Large intestine (tissue), 3 donors: ENCODE measurements around the gene PRDM2. TPM values are rescaled to one million over a fixed set of nuclear protein-coding genes. Genes with fewer than 3 reads are reported as not detected.

Experiments
- DNase-seq, 2 donors: peaks; one replicate each; pipeline versions ENCODE4 v3.0.0 to v3.0.0-alpha.2; 2013
- H3K27ac ChIP-seq: one replicate; pipeline ENCODE4 v1.5.1; 2013; ENCODE audit warnings: low read length
- H3K27me3 ChIP-seq: 2 replicates; pipeline ENCODE4 v1.6.1; 2013; ENCODE audit warnings: low read length; ENCODE audit not compliant: control insufficient read depth, insufficient read depth
- H3K36me3 ChIP-seq: 2 replicates; pipeline ENCODE4 v1.6.1; 2013; ENCODE audit warnings: low read length; ENCODE audit not compliant: control insufficient read depth, insufficient read depth
- H3K4me1 ChIP-seq: one replicate; pipeline ENCODE4 v1.6.1; 2013; ENCODE audit warnings: low read length; ENCODE audit not compliant: control insufficient read depth, insufficient read depth
- H3K4me3 ChIP-seq: one replicate; pipeline ENCODE4 v1.5.1; 2013; ENCODE audit warnings: low read length
- H3K9me3 ChIP-seq: one replicate; pipeline ENCODE4 v1.6.1; 2013; ENCODE audit warnings: mild to moderate bottlenecking, low read depth, low read length, moderate library complexity; ENCODE audit not compliant: control insufficient read depth
- WGBS: methylation state at CpG from one replicate; pipeline ENCODE4 v1.1.5; 2013; ENCODE audit warnings: low lambda C conversion rate; ENCODE audit not compliant: insufficient coverage; 5-methylcytosine and 5-hydroxymethylcytosine counted together
- polyA plus RNA-seq: library from polyadenylated mRNA; unstranded; fragments of 120-200 nt; gene quantifications from one replicate; pipeline ENCODE4 v1.2.1, GENCODE V29; 2013

PRDM2 gene
- polyA plus RNA-seq, 1 donor = 26.0 TPM

DNA sequence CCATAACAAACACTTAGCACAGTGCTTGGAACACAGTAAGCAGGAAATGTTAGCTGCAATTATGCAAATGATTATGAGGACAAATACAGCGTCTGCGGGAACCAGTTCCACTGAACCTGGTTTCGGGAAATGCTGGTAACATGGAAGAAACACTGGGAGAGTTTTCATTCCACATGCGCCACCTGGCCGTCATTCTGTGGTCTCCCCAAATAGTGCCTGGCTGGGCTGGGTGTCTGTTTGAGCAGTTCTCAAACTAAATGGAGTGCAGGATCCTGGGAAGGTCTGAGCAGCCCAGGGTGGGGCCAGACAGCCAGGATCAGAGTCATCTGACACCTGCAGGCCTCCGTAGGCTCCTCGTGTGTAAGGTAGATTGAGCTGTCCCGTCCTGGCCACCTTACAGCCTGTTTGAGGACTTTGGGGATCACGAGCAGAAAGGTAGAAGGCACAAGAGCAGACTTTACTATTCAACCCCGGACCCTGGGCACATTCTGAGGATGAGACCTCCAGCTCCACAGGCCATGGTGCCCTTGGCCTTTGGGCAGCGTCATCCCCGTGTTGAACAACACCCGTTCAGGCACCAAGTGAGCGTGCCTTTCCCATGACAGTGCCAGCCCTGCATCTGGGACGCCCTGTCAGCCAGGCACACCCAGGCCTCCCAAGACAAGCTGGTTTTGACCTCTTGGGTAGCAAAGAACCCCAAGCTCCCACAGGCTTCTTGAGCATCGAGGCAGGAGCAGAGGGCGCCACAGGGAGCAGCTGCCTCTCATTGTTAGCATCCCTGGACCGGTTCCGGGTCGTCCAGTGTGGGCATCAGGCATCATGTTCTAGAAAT is 101.9 kb downstream of the PRDM2 start:
- no peaks in the 10 kb centered on the region for H3K36me3 ChIP-seq
- H3K9me3 ChIP-seq = no peaks in the 10 kb centered on the region
- H3K4me3 ChIP-seq = no peak overlapping the region
- no CpG with 5 or more reads among the region's 20 CpGs for WGBS
- peaks cover 3% of the 10 kb centered on the region for H3K4me1 ChIP-seq
- DNase-seq = no peak
- H3K27ac ChIP-seq = no peak overlapping the region
- no peaks in the 10 kb centered on the region for H3K27me3 ChIP-seq

DNA sequence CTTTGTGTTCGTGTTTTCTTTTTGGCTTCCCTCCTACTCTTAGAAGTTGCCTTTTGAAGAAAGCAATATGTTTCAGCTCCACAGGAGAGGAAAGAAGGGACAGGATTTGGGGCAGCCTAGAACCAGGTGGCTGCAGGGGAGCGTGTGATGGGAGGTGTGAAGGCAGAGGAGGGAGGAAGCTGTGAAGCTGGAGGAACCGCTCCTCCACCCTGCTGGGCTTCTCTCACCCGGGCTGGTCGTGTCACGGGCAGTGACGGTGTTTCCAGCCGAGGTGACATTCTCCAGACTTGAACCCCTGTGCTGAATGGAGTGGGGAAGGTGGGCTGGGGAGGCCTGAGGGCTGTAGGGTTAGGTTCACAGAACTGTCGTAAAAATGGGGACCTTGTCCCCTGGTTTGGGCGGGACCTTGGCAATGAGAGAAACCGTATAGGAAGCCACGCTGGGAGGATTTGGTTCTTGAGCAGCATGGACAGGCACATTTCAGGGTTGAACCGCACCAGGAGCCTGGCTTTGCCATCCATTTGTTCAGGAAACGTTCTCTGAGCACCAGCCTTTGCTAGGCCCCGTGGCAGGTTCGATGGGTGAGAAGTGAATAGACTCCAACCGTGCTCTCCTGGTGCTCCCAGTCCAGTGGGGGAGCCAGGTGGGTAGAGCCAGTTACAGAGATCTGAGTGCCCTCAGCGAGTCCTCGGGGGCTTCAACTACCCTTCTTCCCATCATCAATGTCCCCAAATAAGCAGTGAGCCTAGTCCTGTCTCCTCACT is 103.0 kb downstream of the PRDM2 start:
- Histone ChIP-seq H3K27ac (no peak overlapping the region), H3K9me3 (no peaks in the 10 kb centered on the region), H3K4me3 (no peak overlapping the region), H3K36me3 (no peaks in the 10 kb centered on the region), H3K4me1 (peaks cover 3% of the 10 kb centered on the region), H3K27me3 (no peaks in the 10 kb centered on the region)
- DNase-seq = no peak
- WGBS = 100% methylated on average over 1 of the region's 19 CpGs

DNA sequence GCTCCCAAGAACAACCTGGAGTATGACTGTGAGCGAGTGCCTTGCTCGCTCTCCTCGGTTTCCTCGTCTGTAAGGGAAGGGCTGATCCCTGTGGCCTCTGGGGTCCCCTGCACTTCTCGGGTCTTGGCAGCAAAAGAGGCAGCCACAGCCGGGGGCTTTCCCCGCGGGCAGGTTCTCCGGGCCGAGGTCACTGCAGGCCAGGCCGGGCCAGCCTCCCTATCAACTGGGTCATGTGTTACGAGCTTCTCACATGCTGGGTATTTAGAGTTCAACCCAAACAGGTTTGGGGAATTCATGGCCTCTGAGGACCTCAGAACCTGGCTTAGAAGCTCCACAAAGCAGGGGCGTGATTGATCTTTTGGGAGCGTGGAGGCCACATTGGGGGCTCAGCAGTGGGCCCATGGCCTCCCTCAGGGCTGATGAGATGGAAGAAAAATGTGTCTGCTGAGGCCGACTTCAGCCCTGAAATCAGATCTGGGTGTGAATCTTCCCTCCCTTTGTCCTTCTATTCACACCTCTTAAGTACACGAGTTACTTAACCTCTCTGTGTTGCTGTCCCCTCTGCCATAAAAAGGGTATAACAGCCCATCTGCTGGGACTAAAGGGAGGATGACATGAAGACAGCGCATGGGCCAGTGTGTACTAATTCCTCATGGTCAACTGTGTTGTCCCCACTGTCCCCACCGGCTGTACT is 103.7 kb downstream of the PRDM2 start:
- peaks cover 3% of the 10 kb centered on the region for H3K4me1 ChIP-seq
- H3K9me3 ChIP-seq = no peaks in the 10 kb centered on the region
- no peak overlapping the region for H3K27ac ChIP-seq
- no peak overlapping the region for H3K4me3 ChIP-seq
- DNase-seq = no peak
- no peaks in the 10 kb centered on the region for H3K27me3 ChIP-seq
- no CpG with 5 or more reads among the region's 18 CpGs for WGBS
- H3K36me3 ChIP-seq = no peaks in the 10 kb centered on the region

GRCh38 chr1:13804240-13804633 is 104.2 kb downstream of the PRDM2 start:
- no CpG with 5 or more reads among the region's 11 CpGs for WGBS
- H3K27me3 ChIP-seq = no peaks in the 10 kb centered on the region

GRCh38 chr1:13805431-13805830 is 105.4 kb downstream of the PRDM2 start:
- DNase-seq = no peak

More at GRCh38 chr1:13804240-13804633, 104.2 kb downstream of the PRDM2 start:
- Histone ChIP-seq H3K4me3 (no peak overlapping the region), H3K27ac (no peak overlapping the region), H3K36me3 (no peaks in the 10 kb centered on the region), H3K9me3 (no peaks in the 10 kb centered on the region), H3K4me1 (peaks cover 3% of the 10 kb centered on the region)
- DNase-seq = no peak

DNA sequence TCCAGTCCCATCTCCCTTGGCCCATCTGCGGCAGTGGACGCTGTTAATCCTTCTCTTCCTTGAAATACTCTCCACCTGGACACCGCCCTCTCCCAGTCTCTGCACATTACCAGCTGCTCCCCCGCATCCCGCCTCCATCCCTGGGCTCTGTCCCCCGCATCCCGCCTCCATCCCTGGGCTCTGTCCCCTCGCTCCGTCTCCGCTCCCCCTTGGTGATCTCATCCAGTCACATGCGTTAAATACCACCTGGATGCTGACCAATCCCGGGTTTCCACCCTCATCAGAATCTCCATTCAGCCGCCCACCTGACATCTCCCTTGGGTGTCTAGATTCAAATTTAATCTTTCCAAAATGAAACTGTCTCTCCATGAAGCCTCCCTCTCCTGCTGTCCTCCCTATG is 106.1 kb downstream of the PRDM2 start:
- Histone ChIP-seq H3K27ac (no peak overlapping the region), H3K36me3 (no peaks in the 10 kb centered on the region), H3K9me3 (no peaks in the 10 kb centered on the region), H3K27me3 (no peaks in the 10 kb centered on the region), H3K4me1 (no peaks in the 10 kb centered on the region), H3K4me3 (no peak overlapping the region)
- no peak for DNase-seq
- 100% methylated on average over 5 of the region's 13 CpGs for WGBS

More at GRCh38 chr1:13805431-13805830, 105.4 kb downstream of the PRDM2 start:
- no peaks in the 10 kb centered on the region for H3K9me3 ChIP-seq
- H3K4me3 ChIP-seq = no peak overlapping the region
- no peaks in the 10 kb centered on the region for H3K36me3 ChIP-seq
- no peaks in the 10 kb centered on the region for H3K4me1 ChIP-seq
- WGBS = no CpG with 5 or more reads among the region's 5 CpGs
- H3K27me3 ChIP-seq = no peaks in the 10 kb centered on the region
- H3K27ac ChIP-seq = no peak overlapping the region

- Histone ChIP-seq H3K27me3 (no peaks in the 10 kb centered on the region), H3K9me3 (no peaks in the 10 kb centered on the region), H3K4me1 (no peaks in the 10 kb centered on the region), H3K27ac (no peak overlapping the region), H3K4me3 (no peak overlapping the region), H3K36me3 (no peaks in the 10 kb centered on the region)
- DNase-seq = no peak
- 57% methylated on average over 2 of the region's 7 CpGs for WGBS
Observed at GRCh38 chr1:13807209-13807608, 107.2 kb downstream of the PRDM2 start.

GRCh38 chr1:13808729-13809131 is 108.7 kb downstream of the PRDM2 start:
- no peak for DNase-seq
- WGBS = no CpG with 5 or more reads among the region's 7 CpGs
- Histone ChIP-seq H3K27ac (no peak overlapping the region), H3K27me3 (no peaks in the 10 kb centered on the region), H3K36me3 (no peaks in the 10 kb centered on the region), H3K9me3 (no peaks in the 10 kb centered on the region), H3K4me3 (no peak overlapping the region), H3K4me1 (no peaks in the 10 kb centered on the region)

GRCh38 chr1:13809461-13810159 is 109.6 kb downstream of the PRDM2 start:
- Histone ChIP-seq H3K4me3 (no peak overlapping the region), H3K36me3 (no peaks in the 10 kb centered on the region), H3K4me1 (no peaks in the 10 kb centered on the region), H3K9me3 (no peaks in the 10 kb centered on the region), H3K27me3 (no peaks in the 10 kb centered on the region), H3K27ac (no peak overlapping the region)
- WGBS = no CpG with 5 or more reads among the region's 15 CpGs
- no peak for DNase-seq
